Glutamatergic neuron (in vitro differentiated cells): ENCODE data around the gene UBL5. TPM values are rescaled to one million over a fixed set of nuclear protein-coding genes. Genes with fewer than 3 reads are reported as not detected.

Experiments
- DNase-seq: peaks from one replicate; pipeline ENCODE4 v3.0.0; 2022
- H3K27ac Mint-ChIP-seq: one replicate; pipeline ENCODE4 v1.8.0; 2020; ENCODE audit warnings: mild to moderate bottlenecking, mixed read lengths, inconsistent platforms; ENCODE audit not compliant: unreplicated experiment
- H3K27me3 Mint-ChIP-seq: one replicate; pipeline ENCODE4 v1.8.0; 2020; ENCODE audit warnings: mild to moderate bottlenecking, moderate library complexity, mixed read lengths, inconsistent platforms; ENCODE audit not compliant: unreplicated experiment
- H3K36me3 Mint-ChIP-seq: one replicate; pipeline ENCODE4 v1.8.0; 2020; ENCODE audit warnings: mild to moderate bottlenecking, mixed read lengths, inconsistent platforms; ENCODE audit not compliant: unreplicated experiment
- H3K4me1 Mint-ChIP-seq: one replicate; pipeline ENCODE4 v1.8.0; 2020; ENCODE audit warnings: mild to moderate bottlenecking, low read depth, mixed read lengths, inconsistent platforms; ENCODE audit not compliant: unreplicated experiment
- H3K4me3 Mint-ChIP-seq: one replicate; pipeline ENCODE4 v1.8.0; 2020; ENCODE audit warnings: mild to moderate bottlenecking, mixed read lengths, inconsistent platforms; ENCODE audit not compliant: unreplicated experiment
- H3K9me3 Mint-ChIP-seq: one replicate; pipeline ENCODE4 v1.8.0; 2020; ENCODE audit warnings: mild to moderate bottlenecking, moderate library complexity, mixed read lengths, inconsistent platforms; ENCODE audit not compliant: unreplicated experiment
- CTCF ChIP-seq: fragments of 200-600 bp; sonication (generic); IDR thresholded peaks from one replicate; pipeline ENCODE4 v1.5.0; 2021; ENCODE audit not compliant: partially characterized antibody, unreplicated experiment
- total RNA-seq: library from RNA; stranded (reverse); fragmentation: NEBNext Ultra II Directional; extraction: Animal tissue kit (Norgen Biotek cat#: 25700); gene quantifications from one replicate; pipeline ENCODE4 v1.2.1, GENCODE V29; 2021; ENCODE audit not compliant: unreplicated experiment

The UBL5 gene
- total RNA-seq, 1 donor from 2014 or later: 324 TPM

- Mint-ChIP-seq H3K27ac (no peak overlapping the region), H3K9me3 (peaks cover 2% of the 10 kb centered on the region), H3K27me3 (peaks cover 3% of the 10 kb centered on the region), H3K36me3 (no peaks in the 10 kb centered on the region), H3K4me3 (no peak overlapping the region), H3K4me1 (no peaks in the 10 kb centered on the region)
- DNase-seq: no peak
- no peak for TF ChIP-seq CTCF
Measured at GRCh38 chr19:9877780-9878510, 50.2 kb downstream of the UBL5 start.

- Mint-ChIP-seq H3K4me3 (no peak overlapping the region), H3K27ac (no peak overlapping the region), H3K36me3 (no peaks in the 10 kb centered on the region), H3K9me3 (peaks cover 4% of the 10 kb centered on the region), H3K27me3 (peaks cover 9% of the 10 kb centered on the region), H3K4me1 (peaks cover 3% of the 10 kb centered on the region)
- no peak for TF ChIP-seq CTCF
- DNase-seq: no peak
Measured at GRCh38 chr19:9878511-9879196, 50.9 kb downstream of the UBL5 start.

Other genes with a start within 250 kb of the UBL5 start
- 50.0 TPM for gene ZNF121, start 243.4 kb upstream of the UBL5 start, total RNA-seq
- 71.8 TPM for gene ZNF561, start 206.7 kb upstream of the UBL5 start, total RNA-seq
- 71.4 TPM for gene ZNF562, start 152.8 kb upstream of the UBL5 start, total RNA-seq
- gene ZNF846, start 59.2 kb upstream of the UBL5 start, total RNA-seq: 19.0 TPM
- 43.0 TPM for gene FBXL12, start 8.8 kb upstream of the UBL5 start, total RNA-seq
- gene PIN1, start 7.4 kb downstream of the UBL5 start, total RNA-seq: 110 TPM
- gene OLFM2, start 108.6 kb downstream of the UBL5 start, total RNA-seq: 19.5 TPM
- gene COL5A3, start 182.6 kb downstream of the UBL5 start, total RNA-seq: 0.10 TPM
- gene RDH8, start 185.6 kb downstream of the UBL5 start, total RNA-seq: not detected